SK-N-SH treated with all-trans-retinoic acid at 6 μM for 48 hours (cell line): ENCODE measurements around the gene HLCS.

Experiments used
- ATAC-seq: fragments of 200-7000 bp; cut with Tn5 transposase; 3 replicates; pipeline ENCODE4 v1.9.1; 2020; ENCODE audit warnings: mild to moderate bottlenecking, moderate library complexity
- BACH2 ChIP-seq: fragments of 250-450 bp; sonication (Bioruptor Pico); IDR thresholded peaks from 2 replicates; pipeline ENCODE4 v1.9.0; 2021; ENCODE audit warnings: mild to moderate bottlenecking, borderline replicate concordance
- CREB5 ChIP-seq: fragments of 250-450 bp; sonication (Bioruptor Pico); IDR thresholded peaks from 2 replicates; pipeline ENCODE4 v1.5.1; 2020; ENCODE audit warnings: low read depth, mild to moderate bottlenecking, moderate library complexity
- CSDC2 ChIP-seq: fragments of 250-450 bp; sonication (Bioruptor Pico); IDR thresholded peaks from 2 replicates; pipeline ENCODE4 v1.5.0; 2020; ENCODE audit warnings: mild to moderate bottlenecking, moderate library complexity
- CSRNP3 ChIP-seq: fragments of 250-450 bp; sonication (Bioruptor Pico); IDR thresholded peaks from 2 replicates; pipeline ENCODE4 v1.5.1; 2021; ENCODE audit warnings: mild to moderate bottlenecking, moderate library complexity
- ESRRG ChIP-seq: fragments of 250-450 bp; sonication (Bioruptor Pico); IDR thresholded peaks from 2 replicates; pipeline ENCODE4 v1.6.1; 2021; ENCODE audit warnings: mild to moderate bottlenecking
- GLIS3 ChIP-seq: fragments of 250-450 bp; sonication (Bioruptor Pico); IDR thresholded peaks from 2 replicates; pipeline ENCODE4 v1.5.0; 2020; ENCODE audit warnings: mild to moderate bottlenecking, moderate library complexity
- OSR1 ChIP-seq: fragments of 250-450 bp; sonication (Bioruptor Pico); IDR thresholded peaks from 2 replicates; pipeline ENCODE4 v1.8.0; 2022; ENCODE audit warnings: moderate library complexity, mild to moderate bottlenecking, inconsistent platforms
- PATZ1 ChIP-seq: fragments of 250-450 bp; sonication (Bioruptor Pico); IDR thresholded peaks from 2 replicates; pipeline ENCODE4 v1.8.0; 2020; ENCODE audit warnings: mild to moderate bottlenecking, moderate library complexity, borderline replicate concordance
- POU6F1 ChIP-seq: fragments of 250-450 bp; sonication (Bioruptor Pico); IDR thresholded peaks from 2 replicates; pipeline ENCODE4 v1.8.0; 2021; ENCODE audit warnings: low read depth, mild to moderate bottlenecking, moderate library complexity, borderline replicate concordance
- PPARA ChIP-seq: fragments of 250-450 bp; sonication (Bioruptor Pico); IDR thresholded peaks from 2 replicates; pipeline ENCODE4 v1.5.0; 2020; ENCODE audit warnings: mild to moderate bottlenecking, borderline replicate concordance
- RARB ChIP-seq: fragments of 250-450 bp; sonication (Bioruptor Pico); IDR thresholded peaks from 2 replicates; pipeline ENCODE4 v1.8.0; 2021; ENCODE audit warnings: mild to moderate bottlenecking, moderate library complexity
- SNAI2 ChIP-seq: fragments of 250-450 bp; sonication (Bioruptor Pico); IDR thresholded peaks from 2 replicates; pipeline ENCODE4 v1.5.0; 2020; ENCODE audit warnings: mild to moderate bottlenecking, moderate library complexity
- TCF4 ChIP-seq: fragments of 250-450 bp; sonication (Bioruptor Pico); IDR thresholded peaks from 2 replicates; pipeline ENCODE4 v1.8.0; 2021; ENCODE audit warnings: mild to moderate bottlenecking, moderate library complexity, borderline replicate concordance
- TOX ChIP-seq: fragments of 250-450 bp; sonication (Bioruptor Pico); IDR thresholded peaks from 2 replicates; pipeline ENCODE4 v1.8.0; 2021; ENCODE audit warnings: mild to moderate bottlenecking, moderate library complexity, borderline replicate concordance
- TSHZ2 ChIP-seq: fragments of 250-450 bp; sonication (Bioruptor Pico); IDR thresholded peaks from 2 replicates; pipeline ENCODE4 v1.5.0; 2020; ENCODE audit warnings: mild to moderate bottlenecking, moderate library complexity
- ZC3H10 ChIP-seq: fragments of 250-450 bp; sonication (Bioruptor Pico); IDR thresholded peaks from 2 replicates; pipeline ENCODE4 v1.5.1; 2021; ENCODE audit warnings: mild to moderate bottlenecking, moderate library complexity
- ZFP3 ChIP-seq: fragments of 250-450 bp; sonication (Bioruptor Pico); IDR thresholded peaks from 2 replicates; pipeline ENCODE4 v1.5.0; 2020; ENCODE audit warnings: mild to moderate bottlenecking, moderate library complexity
- ZFP30 ChIP-seq: fragments of 450-650 bp; formaldehyde crosslinking; IDR thresholded peaks from 2 replicates; pipeline ENCODE4 v1.5.0; 2022; ENCODE audit warnings: mild to moderate bottlenecking, moderate library complexity
- ZNF565 ChIP-seq: fragments of 450-650 bp; formaldehyde crosslinking; conservative IDR thresholded peaks from 2 replicates; pipeline ENCODE4 v1.5.0; 2020; ENCODE audit warnings: low read depth, mild to moderate bottlenecking, moderate library complexity
- ZNF70 ChIP-seq: fragments of 450-650 bp; formaldehyde crosslinking; IDR thresholded peaks from 2 replicates; pipeline ENCODE4 v1.5.0; 2020; ENCODE audit warnings: mild to moderate bottlenecking, moderate library complexity
- ZNF8 ChIP-seq: fragments of 450-650 bp; formaldehyde crosslinking; IDR thresholded peaks from 2 replicates; pipeline ENCODE4 v1.5.0; 2020; ENCODE audit warnings: mild to moderate bottlenecking, moderate library complexity

The HLCS gene

GRCh38 chr21:36732761-36733160 is 233.7 kb downstream of the HLCS start:
- no peak for ATAC-seq
- TF ChIP-seq RARB (CRISPR knock-in tag) (no peak), TSHZ2 (CRISPR knock-in tag) (no peak), ZNF70 (CRISPR knock-in tag) (no peak), ZFP3 (CRISPR knock-in tag) (no peak), CREB5 (CRISPR knock-in tag) (no peak), ZFP30 (CRISPR knock-in tag) (no peak), ZNF8 (no peak), CSRNP3 (CRISPR knock-in tag) (no peak), ZNF565 (CRISPR knock-in tag) (no peak), OSR1 (no peak), ESRRG (no peak), GLIS3 (no peak), ZC3H10 (CRISPR knock-in tag) (no peak), CSDC2 (CRISPR knock-in tag) (no peak), PATZ1 (CRISPR knock-in tag) (no peak), PPARA (CRISPR knock-in tag) (no peak), TCF4 (CRISPR knock-in tag) (no peak)
- TF ChIP-seq, all 23 proteins: peak for 0

- TF ChIP-seq ZNF8 (no peak), BACH2 (CRISPR knock-in tag) (no peak), TOX (CRISPR knock-in tag) (no peak), GLIS3 (no peak), POU6F1 (CRISPR knock-in tag) (no peak), CSRNP3 (CRISPR knock-in tag) (no peak), PATZ1 (CRISPR knock-in tag) (no peak), ZNF565 (CRISPR knock-in tag) (no peak), ZFP30 (CRISPR knock-in tag) (no peak), RARB (CRISPR knock-in tag) (no peak), SNAI2 (CRISPR knock-in tag) (no peak), CSDC2 (CRISPR knock-in tag) (no peak), ZFP3 (CRISPR knock-in tag) (no peak), TSHZ2 (CRISPR knock-in tag) (no peak)
- no peak for ATAC-seq
Measured at GRCh38 chr21:36732217-36732616, 234.3 kb downstream of the HLCS start.
